Measurements from ENCODE around the gene CST8. TPM values are rescaled to one million over a fixed set of nuclear protein-coding genes. Genes with fewer than 3 reads are reported as not detected.

The CST8 gene
- total RNA-seq, 1 experiment from 2014 or later = not detected

DNA sequence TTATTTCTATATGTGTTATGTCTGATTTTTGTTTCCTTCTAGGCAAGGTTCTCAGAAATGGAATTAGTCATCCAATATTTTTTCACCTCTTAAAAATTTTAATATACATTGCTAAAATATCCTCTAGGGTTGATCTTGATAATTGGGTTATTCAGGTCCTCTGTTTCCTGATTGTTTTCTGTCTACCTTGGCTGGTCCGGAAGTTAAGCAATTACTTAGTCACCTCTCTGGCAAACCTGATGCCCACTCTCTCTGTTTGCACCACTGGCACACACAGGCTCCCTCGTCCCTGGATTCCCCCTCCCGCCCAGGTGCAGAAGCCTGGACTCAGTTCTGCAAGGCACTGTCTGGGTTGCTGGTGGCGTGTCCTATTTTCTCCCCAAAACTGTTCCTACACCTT lies 49.7 kb downstream of the CST8 start:
- in situ Hi-C loops (cut with HindIII; ENCODE audit: low pct_unique_long_range_greater_than_20kb, low sequenced_read_pairs) (no loop called here), intact Hi-C loops (cut with micrococcal nuclease; ENCODE audit: unreplicated experiment) (no loop called here)
- H3K27me3 ChIP-seq (ENCODE audit: control insufficient read depth, insufficient read depth, low read length) = no peaks in the 10 kb centered on the region
- TF ChIP-seq POLR2AphosphoS5 (IDR thresholded peaks at IDR 0.05; ENCODE audit: low read depth, low read length) = no peak
- TF ChIP-seq, protein P1, sequence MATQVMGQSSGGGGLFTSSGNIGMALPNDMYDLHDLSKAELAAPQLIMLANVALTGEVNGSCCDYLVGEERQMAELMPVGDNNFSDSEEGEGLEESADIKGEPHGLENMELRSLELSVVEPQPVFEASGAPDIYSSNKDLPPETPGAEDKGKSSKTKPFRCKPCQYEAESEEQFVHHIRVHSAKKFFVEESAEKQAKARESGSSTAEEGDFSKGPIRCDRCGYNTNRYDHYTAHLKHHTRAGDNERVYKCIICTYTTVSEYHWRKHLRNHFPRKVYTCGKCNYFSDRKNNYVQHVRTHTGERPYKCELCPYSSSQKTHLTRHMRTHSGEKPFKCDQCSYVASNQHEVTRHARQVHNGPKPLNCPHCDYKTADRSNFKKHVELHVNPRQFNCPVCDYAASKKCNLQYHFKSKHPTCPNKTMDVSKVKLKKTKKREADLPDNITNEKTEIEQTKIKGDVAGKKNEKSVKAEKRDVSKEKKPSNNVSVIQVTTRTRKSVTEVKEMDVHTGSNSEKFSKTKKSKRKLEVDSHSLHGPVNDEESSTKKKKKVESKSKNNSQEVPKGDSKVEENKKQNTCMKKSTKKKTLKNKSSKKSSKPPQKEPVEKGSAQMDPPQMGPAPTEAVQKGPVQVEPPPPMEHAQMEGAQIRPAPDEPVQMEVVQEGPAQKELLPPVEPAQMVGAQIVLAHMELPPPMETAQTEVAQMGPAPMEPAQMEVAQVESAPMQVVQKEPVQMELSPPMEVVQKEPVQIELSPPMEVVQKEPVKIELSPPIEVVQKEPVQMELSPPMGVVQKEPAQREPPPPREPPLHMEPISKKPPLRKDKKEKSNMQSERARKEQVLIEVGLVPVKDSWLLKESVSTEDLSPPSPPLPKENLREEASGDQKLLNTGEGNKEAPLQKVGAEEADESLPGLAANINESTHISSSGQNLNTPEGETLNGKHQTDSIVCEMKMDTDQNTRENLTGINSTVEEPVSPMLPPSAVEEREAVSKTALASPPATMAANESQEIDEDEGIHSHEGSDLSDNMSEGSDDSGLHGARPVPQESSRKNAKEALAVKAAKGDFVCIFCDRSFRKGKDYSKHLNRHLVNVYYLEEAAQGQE (IDR thresholded peaks at IDR 0.05; ENCODE audit: insufficient read depth in 1 of 2, low read depth in 2 of 2, low read length in 1 of 2) = no peak
- TF ChIP-seq TCF7L2 (IDR thresholded peaks at IDR 0.05; ENCODE audit: low read depth, low read length) = no peak
- no peak for TF ChIP-seq CTCF (IDR thresholded peaks at IDR 0.05)
- TF ChIP-seq SIN3A (IDR thresholded peaks at IDR 0.05; ENCODE audit: borderline replicate concordance, insufficient read depth, low read depth, low read length) = no peak
- ATAC-seq (no peak), DNase-seq (ENCODE audit: low read depth, low spot score) (no peak)
- no peaks in the 10 kb centered on the region for H3K4me1 ChIP-seq (ENCODE audit: control insufficient read depth, insufficient read depth, low read length)
- no peak overlapping the region for H3K27ac ChIP-seq (ENCODE audit: low read length)
- no peaks in the 10 kb centered on the region for H3K9me3 ChIP-seq (ENCODE audit: control insufficient read depth, insufficient read depth, low read depth, low read length)
- BruUV-seq (replicated peaks) = no TSS peak
- ChIA-PET CTCF (no interaction called here), POLR2A (no interaction called here)
- no peaks in the 10 kb centered on the region for H3K36me3 ChIP-seq (ENCODE audit: control insufficient read depth, insufficient read depth, low read length)
- H3K4me3 ChIP-seq (ENCODE audit: low read depth in 2 of 2, low read length in 2 of 2) = no peak overlapping the region

- H3K4me3 ChIP-seq (ENCODE audit: low read depth in 2 of 2, low read length in 2 of 2) = no peak overlapping the region
- TF ChIP-seq, protein P1 (IDR thresholded peaks at IDR 0.05; ENCODE audit: insufficient read depth in 1 of 2, low read depth in 2 of 2, low read length in 1 of 2) = no peak
- TF ChIP-seq SIN3A (IDR thresholded peaks at IDR 0.05; ENCODE audit: borderline replicate concordance, insufficient read depth, low read depth, low read length) (no peak), CTCF (IDR thresholded peaks at IDR 0.05) (no peak), POLR2AphosphoS5 (IDR thresholded peaks at IDR 0.05; ENCODE audit: low read depth, low read length) (no peak), TCF7L2 (IDR thresholded peaks at IDR 0.05; ENCODE audit: low read depth, low read length) (no peak)
- intact Hi-C loops (cut with micrococcal nuclease; ENCODE audit: unreplicated experiment) = no loop called here
- ATAC-seq (no peak), DNase-seq (ENCODE audit: low read depth, low spot score) (no peak)
- H3K4me1 ChIP-seq (ENCODE audit: control insufficient read depth, insufficient read depth, low read length) = no peaks in the 10 kb centered on the region
- no peaks in the 10 kb centered on the region for H3K9me3 ChIP-seq (ENCODE audit: control insufficient read depth, insufficient read depth, low read depth, low read length)
- CTCF ChIA-PET = no interaction called here
- POLR2A ChIA-PET = no interaction called here
- H3K27ac ChIP-seq (ENCODE audit: low read length) = no peak overlapping the region
- BruUV-seq (replicated peaks) = no TSS peak
- in situ Hi-C loops (cut with HindIII; ENCODE audit: low pct_unique_long_range_greater_than_20kb, low sequenced_read_pairs) = no loop called here
- no peaks in the 10 kb centered on the region for H3K36me3 ChIP-seq (ENCODE audit: control insufficient read depth, insufficient read depth, low read length)
- no peaks in the 10 kb centered on the region for H3K27me3 ChIP-seq (ENCODE audit: control insufficient read depth, insufficient read depth, low read length)
Measured at GRCh38 chr20:23541330-23541729, 50.4 kb downstream of the CST8 start.

Data from Panc1 (cell line).